Kidney (tissue), 14 donors: ENCODE measurements around the gene GFPT2. TPM values are rescaled to one million over a fixed set of nuclear protein-coding genes. Genes with fewer than 3 reads are reported as not detected.

Experiments used
- DNase-seq, 5 donors: peaks; one replicate each; pipeline ENCODE4 v3.0.0-alpha.2; 2013 to 2020
- FAIRE-seq: peaks from 2 replicates; lab custom pipeline; 2012; peaks lifted over from hg19 to GRCh38; lab: Jason Lieb, UNC
- H3K27ac ChIP-seq, 2 donors: one replicate each; pipeline ENCODE4 v1.7.0; 2013; ENCODE audit warnings: low read depth in 2 of 2, low read length in 2 of 2, inconsistent platforms in 1 of 2
- H3K27me3 ChIP-seq: one replicate; pipeline ENCODE4 v1.7.1; 2013; ENCODE audit warnings: low read length, inconsistent platforms; ENCODE audit not compliant: control insufficient read depth, insufficient read depth
- H3K36me3 ChIP-seq, 3 donors: one replicate each; pipeline versions ENCODE4 v1.7.0 to v1.7.1; 2013; ENCODE audit warnings: low read length in 3 of 3, control low read depth in 1 of 3, inconsistent platforms in 1 of 3; ENCODE audit not compliant: insufficient read depth in 3 of 3, control insufficient read depth in 2 of 3
- H3K4me1 ChIP-seq, 3 donors: one replicate each; pipeline versions ENCODE4 v1.7.0 to v1.7.1; 2013; ENCODE audit warnings: low read length in 3 of 3, inconsistent platforms in 1 of 3, low read depth in 1 of 3; ENCODE audit not compliant: control insufficient read depth in 2 of 3, insufficient read depth in 2 of 3
- H3K4me3 ChIP-seq, 3 donors: one replicate each; pipeline versions ENCODE4 v1.7.0 to v1.8.1; 2013; ENCODE audit warnings: low read length in 3 of 3, control low read depth in 1 of 3, inconsistent platforms in 1 of 3
- H3K9ac ChIP-seq, 3 donors: one replicate each; pipeline versions ENCODE4 v1.7.0 to v1.7.1; 2013; ENCODE audit warnings: low read length in 3 of 3, control low read depth in 1 of 3, inconsistent platforms in 1 of 3
- H3K9me3 ChIP-seq, 3 donors: one replicate each; pipeline versions ENCODE4 v1.7.0 to v1.7.1; 2013; ENCODE audit warnings: low read length in 3 of 3, control low read depth in 1 of 3, inconsistent platforms in 1 of 3; ENCODE audit not compliant: control insufficient read depth in 2 of 3, insufficient read depth in 1 of 3
- CTCF ChIP-seq: IDR thresholded peaks from 3 replicates; pipeline ENCODE4 v1.5.1; 2012; ENCODE audit warnings: mild to moderate bottlenecking, moderate library complexity, borderline replicate concordance; ENCODE audit not compliant: insufficient read depth; ENCODE audit errors: extremely low read depth
- intact Hi-C: fragments of 100-400 bp; cut with DNase I; formaldehyde crosslinking; loops from one replicate; pipeline ENCODE4 v1.11.1; 2022
- polyA plus RNA-seq: library from polyadenylated mRNA; stranded (reverse); fragments of 350-450 nt; fragmentation: Illumina TruSeq; extraction: RNeasy Lipid Tissue Mini Kit (QIAGEN cat#74804); gene quantifications from one replicate; pipeline ENCODE4 v1.2.3, GENCODE V29; 2014; ENCODE audit warnings: low read depth, low replicate concordance; ENCODE audit not compliant: insufficient read depth
- total RNA-seq: library from RNA; stranded (reverse); fragmentation: NEBNext Ultra II Directional; extraction: Animal tissue kit (Norgen Biotek cat#: 25700); gene quantifications from one replicate; pipeline ENCODE4 v1.2.1, GENCODE V29; 2021
- donor health status: control.
- donor health status: control.
- donor health status: control.
- donor health status: control.
- donor health status: control.
- donor health status: DM: yes; HTN: yes; CAD: no.
- donor health status: Normal renal cell carcinoma (clear cell type).

The GFPT2 gene
- total and polyA plus RNA-seq, 2 donors from 2014 or later: 2.7 to 15.9 TPM

DNA sequence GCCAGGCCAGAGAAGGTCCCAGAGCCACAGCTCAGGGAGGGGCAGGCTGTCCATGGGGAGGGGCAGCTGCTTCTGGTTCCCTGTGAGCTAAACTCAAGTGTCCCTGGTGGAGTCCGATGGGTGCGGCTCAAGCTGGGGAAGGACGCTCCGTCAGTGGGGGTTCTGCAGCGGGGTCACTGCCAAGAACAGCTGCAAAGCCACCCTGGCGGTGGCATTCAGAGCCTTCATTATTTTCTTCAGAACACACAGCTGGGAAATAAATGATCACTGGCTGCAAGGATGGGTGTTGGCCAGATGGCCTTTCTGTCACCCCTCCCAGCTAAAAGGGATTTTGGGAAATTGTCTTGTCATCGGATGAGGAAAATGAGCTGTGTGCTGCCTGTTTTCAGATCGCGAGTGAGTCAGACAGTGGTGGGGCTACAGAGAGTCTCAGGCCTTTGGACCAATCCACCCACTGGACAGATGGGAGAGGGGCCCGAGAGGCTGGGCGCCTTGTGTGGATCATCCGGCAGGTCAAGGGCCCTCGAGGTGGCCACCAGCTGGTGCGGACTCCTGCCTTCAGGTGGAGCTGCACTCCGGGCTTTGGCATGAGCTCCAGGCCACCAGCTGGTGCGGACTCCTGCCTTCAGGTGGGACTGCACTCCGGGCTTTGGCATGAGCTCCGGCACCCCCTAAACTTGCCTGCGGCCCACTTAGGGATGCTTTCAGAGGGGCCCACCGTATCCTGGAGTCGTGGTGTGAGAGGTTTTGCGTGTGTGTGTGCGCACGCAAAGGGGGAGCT lies 17.9 kb upstream of the GFPT2 start:
- no peak for FAIRE-seq
- TF ChIP-seq CTCF: no peak
- Histone ChIP-seq H3K4me3 (no peak overlapping the region), H3K36me3 (no peaks in the 10 kb centered on the region), H3K4me1 (no peaks in the 10 kb centered on the region), H3K27ac (no peak overlapping the region), H3K9me3 (no peaks in the 10 kb centered on the region), H3K9ac (no peak overlapping the region), H3K27me3 (no peaks in the 10 kb centered on the region)
- intact Hi-C loops: no loop called here
- DNase-seq: no peak

DNA sequence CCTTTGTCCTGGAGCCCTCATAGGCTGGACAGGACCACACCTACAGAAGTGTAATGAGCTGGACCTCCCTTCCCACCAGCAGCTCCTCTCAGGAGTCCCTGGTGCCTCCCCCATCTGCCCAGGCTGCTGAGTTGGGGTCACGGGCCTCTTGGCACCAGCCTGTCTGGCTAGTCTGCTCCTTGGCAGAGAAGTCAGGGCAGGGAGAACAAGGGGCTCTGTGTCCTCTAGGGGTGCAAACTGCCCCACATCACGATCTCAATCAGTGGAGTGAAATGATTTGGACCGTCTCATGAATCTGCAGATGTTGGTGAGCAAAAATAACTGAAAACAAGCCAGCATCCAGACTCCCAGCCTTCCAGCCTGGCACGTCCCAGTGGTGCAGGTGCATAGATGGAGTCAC lies 14.9 kb upstream of the GFPT2 start:
- intact Hi-C loops: no loop called here
- no peak for FAIRE-seq
- Histone ChIP-seq H3K36me3 (no peaks in the 10 kb centered on the region), H3K9ac (no peak overlapping the region), H3K9me3 (no peaks in the 10 kb centered on the region), H3K4me3 (no peak overlapping the region), H3K27me3 (no peaks in the 10 kb centered on the region), H3K27ac (no peak overlapping the region), H3K4me1 (no peaks in the 10 kb centered on the region)
- no peak for DNase-seq
- no peak for TF ChIP-seq CTCF

- no peak overlapping the region for H3K4me3 ChIP-seq
- TF ChIP-seq CTCF: no peak
- FAIRE-seq (no peak), DNase-seq (no peak)
- H3K9ac ChIP-seq: no peak overlapping the region
- intact Hi-C loops: no loop called here
- no peaks in the 10 kb centered on the region for H3K36me3 ChIP-seq
- no peak overlapping the region for H3K27ac ChIP-seq
- H3K27me3 ChIP-seq: no peaks in the 10 kb centered on the region
- H3K9me3 ChIP-seq: no peaks in the 10 kb centered on the region
- no peaks in the 10 kb centered on the region for H3K4me1 ChIP-seq
Observed at GRCh38 chr5:180367300-180367699, 14.2 kb upstream of the GFPT2 start.
